ENCODE measurements around the gene COX7A2. TPM values are rescaled to one million over a fixed set of nuclear protein-coding genes. Genes with fewer than 3 reads are reported as not detected.

COX7A2 gene
- total and polyA plus RNA-seq, 9 donors: 178 to 377 (median 207) TPM

- WGBS, 3 donors: 67 to 71% (median 68%) methylated on average over 7 of the region's 7 CpGs
- H3K4me3 ChIP-seq: no peak overlapping the region
- TF ChIP-seq CTCF (IDR thresholded peaks at IDR 0.05): no peak
- TF ChIP-seq POLR2A (IDR thresholded peaks at IDR 0.05): no peak
- no peak for TF ChIP-seq EP300 (IDR thresholded peaks at IDR 0.05)
- no peaks in the 10 kb centered on the region for H3K9me3 ChIP-seq
- no peak for DNase-seq
- no peaks in the 10 kb centered on the region for H3K36me3 ChIP-seq
- intact Hi-C loops (cut with DNase I): loop anchor here in 1 of 4 donors (10.0 kb wide), 1 partner anchor 234 kb away; no protein-coding TSS in a partner anchor
- peaks cover 6% of the 10 kb centered on the region for H3K4me1 ChIP-seq (ENCODE audit: insufficient read depth)
- H3K27me3 ChIP-seq: no peaks in the 10 kb centered on the region
- H3K27ac ChIP-seq: no peak overlapping the region
These were observed 46.7 kb upstream of the COX7A2 start for GRCh38 chr6:75290136-75290945.

GRCh38 chr6:75288023-75288422, 44.4 kb upstream of the COX7A2 start:
- no peaks in the 10 kb centered on the region for H3K9me3 ChIP-seq
- intact Hi-C loops (cut with DNase I): no loop called here
- DNase-seq: no peak
- H3K27ac ChIP-seq: no peak overlapping the region
- peaks cover 6% of the 10 kb centered on the region for H3K4me1 ChIP-seq (ENCODE audit: insufficient read depth)
- H3K36me3 ChIP-seq: no peaks in the 10 kb centered on the region
- no peaks in the 10 kb centered on the region for H3K27me3 ChIP-seq
- WGBS, 3 donors: 96 to 100% (median 96%) methylated on average over 1 of the region's 1 CpG
- TF ChIP-seq POLR2A (IDR thresholded peaks at IDR 0.05) (no peak), CTCF (IDR thresholded peaks at IDR 0.05) (no peak), EP300 (IDR thresholded peaks at IDR 0.05) (no peak)
- H3K4me3 ChIP-seq: no peak overlapping the region

- H3K36me3 ChIP-seq: no peaks in the 10 kb centered on the region
- H3K9me3 ChIP-seq: no peaks in the 10 kb centered on the region
- TF ChIP-seq POLR2A (IDR thresholded peaks at IDR 0.05): no peak
- no peak for TF ChIP-seq CTCF (IDR thresholded peaks at IDR 0.05)
- TF ChIP-seq EP300 (IDR thresholded peaks at IDR 0.05): no peak
- no peak overlapping the region for H3K27ac ChIP-seq
- H3K27me3 ChIP-seq: no peaks in the 10 kb centered on the region
- no peak for DNase-seq
- 89 to 92% (median 92%) methylated on average over 1 of the region's 1 CpG for WGBS, 3 donors
- H3K4me1 ChIP-seq (ENCODE audit: insufficient read depth): peaks cover 7% of the 10 kb centered on the region
- no peak overlapping the region for H3K4me3 ChIP-seq
- intact Hi-C loops (cut with DNase I): no loop called here
These were observed 43.8 kb upstream of the COX7A2 start for GRCh38 chr6:75287424-75287823.

- WGBS, 3 donors: 89 to 93% (median 92%) methylated on average over 2 of the region's 2 CpGs
- H3K27me3 ChIP-seq: no peaks in the 10 kb centered on the region
- H3K4me3 ChIP-seq: no peak overlapping the region
- no peak overlapping the region for H3K27ac ChIP-seq
- intact Hi-C loops (cut with DNase I): no loop called here
- peaks cover 9% of the 10 kb centered on the region for H3K4me1 ChIP-seq (ENCODE audit: insufficient read depth)
- H3K36me3 ChIP-seq: no peaks in the 10 kb centered on the region
- no peaks in the 10 kb centered on the region for H3K9me3 ChIP-seq
- TF ChIP-seq CTCF (IDR thresholded peaks at IDR 0.05) (no peak), EP300 (IDR thresholded peaks at IDR 0.05) (no peak), POLR2A (IDR thresholded peaks at IDR 0.05) (no peak)
- no peak for DNase-seq
These were observed 43.4 kb upstream of the COX7A2 start for GRCh38 chr6:75286955-75287354.
